ENCODE data around the gene ITM2B.
"Not testable (repeated sequence)": the region's sequence is repeated elsewhere in the genome, so short reads cannot be mapped to it uniquely, and the experiment has no call there.

Gene ITM2B

DNA sequence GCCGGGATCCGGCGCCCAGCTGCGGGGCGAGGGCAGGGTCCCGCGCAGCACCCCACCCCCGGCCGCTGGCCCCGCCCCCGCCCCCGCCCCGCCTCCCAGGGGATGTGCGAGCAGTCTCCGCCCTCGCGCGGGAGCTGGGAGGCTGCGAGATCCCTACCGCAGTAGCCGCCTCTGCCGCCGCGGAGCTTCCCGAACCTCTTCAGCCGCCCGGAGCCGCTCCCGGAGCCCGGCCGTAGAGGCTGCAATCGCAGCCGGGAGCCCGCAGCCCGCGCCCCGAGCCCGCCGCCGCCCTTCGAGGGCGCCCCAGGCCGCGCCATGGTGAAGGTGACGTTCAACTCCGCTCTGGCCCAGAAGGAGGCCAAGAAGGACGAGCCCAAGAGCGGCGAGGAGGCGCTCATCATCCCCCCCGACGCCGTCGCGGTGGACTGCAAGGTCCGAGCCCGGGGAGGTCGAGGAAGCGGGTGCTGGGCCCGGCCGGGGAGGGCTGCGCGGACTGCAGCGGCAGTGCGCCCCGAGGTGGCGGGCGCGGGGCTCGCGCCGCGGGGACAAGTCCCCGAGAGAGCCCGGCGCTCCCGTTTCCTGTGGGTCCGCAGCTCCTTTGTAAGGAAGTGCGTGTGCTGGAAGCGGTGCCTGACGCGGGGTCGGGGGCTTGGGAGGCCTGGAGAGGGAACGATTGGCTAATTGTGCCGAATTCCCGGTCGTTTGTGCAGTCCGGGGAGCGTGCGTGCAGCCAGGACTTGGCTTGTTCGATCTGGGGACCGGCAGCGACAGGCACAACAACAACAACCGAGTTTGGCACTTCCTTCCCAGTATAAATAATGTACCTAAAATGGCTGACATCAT is at the start of gene ITM2B:
Gene ITM2B (plus strand): TSS at position 161 of the 843 bp plus-strand sequence. CDS start 155 bp downstream, at position 316.
- peak; percentile 56 to 70 for DNase-seq

DNA sequence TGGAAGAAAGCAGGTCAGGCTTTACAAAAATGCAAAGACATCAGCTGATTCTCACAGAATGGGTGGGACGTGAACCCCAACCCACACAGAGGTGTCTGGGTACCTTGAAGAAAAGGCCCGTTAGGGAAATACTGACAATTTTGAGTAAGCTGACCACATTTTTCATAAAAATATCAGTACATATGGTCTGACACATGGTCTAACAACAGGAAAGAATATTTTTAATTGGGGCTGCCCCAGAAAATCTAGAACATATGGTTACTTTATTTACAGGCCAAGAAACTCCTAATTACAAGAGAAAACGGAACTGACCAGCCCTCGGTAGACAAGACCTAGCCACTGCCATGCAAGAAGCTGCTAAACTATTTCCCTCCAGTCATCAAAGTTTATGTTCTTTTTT is 48.7 kb upstream of the ITM2B start:
- DNase-seq, result no peak

DNA sequence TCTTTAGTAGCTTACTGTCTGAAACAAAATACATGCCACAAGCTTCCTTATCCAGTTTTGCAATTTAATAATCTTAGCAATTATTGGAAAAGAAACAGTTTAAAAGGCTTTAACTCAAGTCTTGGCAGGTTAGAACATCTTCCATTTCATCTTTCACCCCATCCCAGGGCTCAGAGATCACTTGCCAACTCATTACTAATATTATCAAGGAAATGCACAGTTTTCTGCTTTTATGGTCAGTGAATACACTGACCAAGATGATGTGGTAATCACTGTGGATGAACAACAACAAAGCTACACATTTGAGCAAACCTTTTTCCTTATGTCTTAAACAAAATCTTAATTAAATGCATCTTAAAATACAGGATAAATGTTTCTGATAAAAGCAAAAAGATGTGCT is 48.0 kb upstream of the ITM2B start:
- no peak for DNase-seq

DNA sequence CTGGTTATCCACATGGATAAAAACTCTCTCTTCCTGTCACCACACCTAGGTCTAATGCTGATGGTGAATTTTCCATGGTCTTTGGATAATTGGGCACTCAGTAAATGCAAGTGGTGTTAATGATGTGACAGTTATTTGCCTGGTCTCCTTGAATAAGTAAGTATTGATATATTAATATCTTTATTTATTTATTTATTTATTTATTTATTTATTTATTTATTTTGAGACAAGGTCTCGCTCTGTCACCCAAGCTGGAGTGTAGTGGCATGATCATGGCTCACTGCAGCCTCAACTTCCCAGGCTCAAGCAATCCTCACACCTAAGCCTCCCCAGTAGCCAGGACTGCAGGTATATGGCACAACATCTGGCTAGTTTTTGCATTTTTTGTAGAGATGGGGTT is 46.3 kb upstream of the ITM2B start:
- DNase-seq, result no peak

DNA sequence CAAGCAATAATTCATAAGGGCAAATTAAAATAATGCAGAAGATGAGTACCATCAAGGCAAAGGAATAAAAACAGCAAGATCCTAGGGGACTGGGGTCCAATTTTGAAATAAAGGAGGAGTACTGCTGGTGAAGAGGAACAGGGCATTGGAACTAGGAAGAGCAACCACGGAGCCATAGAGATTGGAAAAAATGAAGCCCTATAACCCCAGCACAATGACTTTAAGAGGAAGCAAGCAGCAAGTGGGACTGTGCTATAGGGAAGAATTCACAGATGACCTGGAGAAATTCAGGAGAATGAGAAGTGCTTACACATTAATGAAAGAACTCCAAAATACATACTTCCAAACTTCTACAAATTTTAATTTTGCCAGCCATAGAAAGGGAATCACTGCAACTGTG is 44.9 kb upstream of the ITM2B start:
- no peak for DNase-seq

DNA sequence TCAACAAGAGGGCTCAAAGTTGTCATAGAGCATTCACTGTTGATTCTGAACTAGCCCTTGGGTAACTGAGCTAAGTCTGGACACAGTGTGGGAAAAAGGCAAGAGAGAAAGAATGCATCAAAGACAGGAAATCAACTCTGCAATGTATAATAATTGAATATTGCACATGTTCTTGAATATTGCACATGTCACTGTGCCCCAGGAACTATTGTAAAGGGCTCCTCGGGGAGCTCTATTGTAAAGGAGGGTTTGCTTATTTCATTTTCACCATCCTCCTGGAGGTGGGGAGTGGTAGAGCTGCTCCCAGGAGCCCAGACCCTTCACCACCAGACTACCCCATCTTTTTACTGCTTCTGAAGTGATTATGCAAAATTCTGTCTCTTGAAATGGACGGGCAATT is 44.4 kb upstream of the ITM2B start:
- no peak for DNase-seq

DNA sequence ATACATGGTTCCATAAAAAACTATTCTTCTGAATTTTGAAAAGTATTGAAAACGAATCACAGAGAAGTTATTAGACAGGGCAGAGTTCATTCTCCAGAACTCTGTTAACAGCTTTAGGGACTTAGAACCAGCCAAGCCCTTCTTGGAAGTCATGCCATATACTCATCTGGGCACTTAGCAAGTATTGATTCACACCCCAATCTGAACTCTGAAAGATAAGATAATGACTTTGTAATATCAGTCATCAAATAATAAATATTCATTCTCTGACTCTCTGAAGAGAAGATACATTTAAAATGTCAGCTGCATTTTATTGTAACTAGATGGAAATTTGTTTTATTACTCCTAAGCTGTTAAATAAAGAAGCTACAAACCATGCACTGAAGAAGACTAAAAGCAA is 43.8 kb upstream of the ITM2B start:
- no peak for DNase-seq

DNA sequence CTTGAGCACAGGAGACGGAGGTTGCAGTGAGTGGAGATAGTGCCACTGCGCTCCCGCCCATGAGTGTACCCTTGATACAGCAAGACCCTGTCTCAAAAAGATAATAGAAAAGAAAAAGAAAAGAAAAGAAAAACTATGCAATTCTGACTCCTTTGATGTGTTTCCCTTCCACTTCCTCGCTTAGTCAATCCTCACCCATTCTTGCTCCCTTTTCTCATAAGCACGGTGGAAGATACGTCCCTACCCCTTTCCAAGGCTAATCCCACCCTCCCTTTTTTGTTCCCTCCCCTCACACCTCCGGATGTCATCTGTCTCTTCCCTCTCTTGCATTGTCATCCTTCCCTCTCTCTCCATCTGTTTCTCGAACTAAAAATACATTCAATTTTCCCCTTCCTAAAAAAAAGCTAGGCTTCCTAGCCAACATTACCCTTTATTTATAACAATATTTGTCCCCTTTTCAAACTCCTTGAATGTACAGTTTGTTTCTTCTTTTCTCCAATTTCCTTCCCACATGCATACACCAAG is 40.5 kb upstream of the ITM2B start:
- DNase-seq, result no peak

DNA sequence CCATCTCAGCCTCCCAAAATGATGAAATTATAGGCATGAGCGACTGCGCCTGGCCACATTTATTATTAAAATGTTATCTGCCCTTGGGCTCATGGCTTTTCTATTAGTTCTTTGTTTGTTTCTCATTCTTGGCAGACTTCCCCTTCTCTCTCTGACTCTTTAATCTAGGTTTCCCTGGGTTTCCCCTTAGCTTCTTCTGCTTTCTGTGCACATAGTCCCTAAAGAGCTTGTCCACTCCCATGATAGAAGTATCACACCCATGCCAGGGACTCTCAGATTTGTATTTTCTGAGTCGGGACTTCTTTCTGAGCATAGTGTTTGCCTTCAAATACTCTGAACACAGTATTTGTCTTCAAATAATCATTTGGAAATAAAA is 38.6 kb upstream of the ITM2B start:
- DNase-seq, result no peak

DNA sequence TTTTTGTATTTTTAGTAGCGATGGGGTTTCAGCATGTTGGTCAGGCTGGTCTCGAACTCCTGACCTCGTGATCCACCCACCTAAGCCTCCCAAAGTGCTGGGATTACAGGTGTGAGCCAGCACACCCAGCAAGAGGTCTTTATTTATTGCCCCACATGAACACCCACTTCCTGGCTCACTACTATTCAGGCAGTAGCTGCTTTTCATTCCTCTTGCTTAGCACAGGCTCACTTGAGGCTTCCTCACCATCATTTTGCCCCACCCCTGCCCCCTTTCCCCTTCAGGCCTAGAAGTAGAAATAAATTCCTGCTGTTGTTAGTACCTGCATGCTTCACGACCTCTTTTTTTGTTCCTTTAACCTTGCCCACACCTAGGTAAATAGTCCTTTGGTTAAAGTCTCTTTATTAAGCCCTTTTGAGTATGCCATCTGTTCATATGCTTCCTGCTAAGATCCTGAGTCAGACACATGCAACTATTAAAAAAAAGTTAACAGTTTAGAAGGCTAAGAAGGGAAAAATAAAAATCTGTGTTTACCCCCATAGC is 33.5 kb upstream of the ITM2B start:
- no peak for DNase-seq

DNA sequence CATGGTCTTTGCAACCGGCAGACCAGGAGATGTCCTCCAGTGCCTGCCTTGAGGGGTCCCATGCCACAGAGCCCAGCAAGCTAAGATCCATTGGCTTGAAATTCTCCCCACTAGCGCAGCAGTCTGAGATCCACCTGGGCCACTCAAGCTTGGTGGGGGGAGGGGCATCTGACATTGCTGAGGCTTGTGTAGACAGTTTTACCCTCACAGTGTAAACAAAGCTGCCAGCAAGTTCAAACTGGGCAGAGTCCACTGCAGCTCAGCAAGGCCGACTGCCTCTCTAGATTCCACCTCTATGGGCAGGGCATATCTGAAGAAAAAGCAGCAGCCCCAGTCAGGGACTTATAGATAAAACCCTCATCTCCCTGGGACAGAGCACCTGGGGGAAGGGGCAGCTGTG is 32.0 kb upstream of the ITM2B start:
- DNase-seq, result no peak

DNA sequence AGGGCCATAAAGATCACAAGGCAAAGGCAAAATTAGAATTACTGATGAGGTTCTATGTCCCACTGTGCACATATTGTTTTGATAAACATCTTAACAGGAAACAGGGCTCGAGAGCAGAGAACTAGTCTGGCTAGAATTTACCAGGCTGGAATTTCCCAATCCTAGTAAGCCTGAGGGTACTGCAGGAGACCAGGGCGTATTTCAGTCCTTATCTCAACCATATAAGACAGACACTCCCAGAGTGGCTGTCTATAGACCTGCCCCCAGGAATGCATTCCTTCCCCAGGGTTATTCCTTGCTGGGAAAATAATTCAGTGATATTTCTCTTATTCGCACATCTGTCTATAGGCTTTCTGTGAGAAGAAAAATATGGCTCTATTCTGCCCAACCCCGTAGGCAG is 25.8 kb upstream of the ITM2B start:
- DNase-seq, result not testable (repeated sequence)

DNA sequence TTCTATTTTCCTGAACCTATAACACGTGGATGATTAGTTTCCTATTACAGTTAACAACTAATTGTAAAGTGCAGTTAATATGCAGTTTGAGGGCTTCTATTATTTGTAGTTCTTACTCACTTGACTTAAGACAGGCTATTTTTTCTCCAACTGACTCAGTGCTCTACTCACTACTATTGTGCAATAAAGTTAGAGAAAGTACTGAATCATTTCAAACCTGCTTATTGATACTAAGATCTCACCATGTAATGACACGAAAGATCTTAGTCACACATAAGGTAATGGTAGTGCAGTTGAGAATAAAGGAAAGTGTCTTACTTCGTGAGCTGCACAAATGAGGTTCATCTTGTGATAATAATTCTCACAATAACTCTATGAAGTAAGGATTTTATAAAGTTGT is 22.8 kb upstream of the ITM2B start:
- DNase-seq, result no peak

DNA sequence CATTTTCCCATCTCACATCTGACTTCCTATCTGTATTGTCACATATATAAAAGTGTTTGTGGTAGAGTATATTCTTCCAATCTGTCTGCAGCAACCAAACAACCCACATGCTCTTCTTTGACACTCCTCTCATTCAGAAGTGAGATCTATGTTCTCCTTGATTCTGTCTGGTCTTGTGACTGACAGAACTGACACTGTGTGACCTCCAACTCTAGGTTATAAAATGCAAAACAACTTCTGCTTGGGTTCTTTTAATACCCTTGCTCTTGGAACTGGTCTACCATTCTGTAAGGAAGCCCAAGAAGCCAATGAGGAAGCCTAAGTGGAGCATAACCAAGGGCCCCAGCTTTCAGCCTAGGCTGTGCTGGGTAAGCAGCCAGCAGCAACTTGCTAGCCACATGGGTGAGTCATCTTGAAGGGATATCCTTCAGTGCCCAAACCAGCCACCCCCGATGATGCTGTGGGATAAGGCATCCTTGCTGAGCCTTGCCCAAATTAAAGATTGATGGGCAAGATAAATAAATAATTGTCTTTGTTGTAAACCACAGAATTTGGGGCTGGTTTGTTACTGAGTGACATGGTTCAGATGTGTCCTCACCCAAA is 18.4 kb upstream of the ITM2B start:
- DNase-seq, result no peak

DNA sequence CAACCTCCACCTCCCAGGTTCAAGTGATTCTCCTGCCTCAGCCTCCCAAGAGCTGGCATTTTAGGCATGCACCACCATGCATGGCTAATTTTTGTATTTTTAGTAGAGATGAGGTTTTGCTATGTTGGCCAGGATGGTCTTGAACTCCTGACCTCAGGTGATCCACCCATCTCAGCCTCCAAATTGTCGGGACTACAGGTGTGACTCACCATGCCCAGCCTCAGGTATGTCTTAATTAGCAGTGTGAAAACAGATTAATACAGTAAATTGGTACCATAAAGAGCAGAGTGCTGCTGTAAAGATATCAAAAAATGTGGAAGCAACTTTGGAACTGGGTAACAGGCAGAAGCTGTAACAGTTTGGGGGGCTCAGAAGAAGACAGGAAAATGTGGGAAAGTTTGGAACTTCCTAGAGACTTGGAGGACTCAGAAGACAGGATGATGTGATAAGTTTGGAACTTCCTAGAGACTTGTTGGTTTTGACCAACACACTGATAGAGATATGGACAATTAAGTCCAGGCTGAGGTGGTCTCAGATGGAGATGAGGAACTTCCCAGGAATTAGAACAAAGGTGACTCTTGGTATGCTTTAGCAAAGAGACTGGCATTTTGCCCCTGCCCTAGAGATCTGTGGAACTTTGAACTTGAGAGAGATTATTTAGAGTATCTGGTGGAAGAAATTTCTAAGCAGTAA is 17.3 kb upstream of the ITM2B start:
- DNase-seq, result not testable (repeated sequence)

DNA sequence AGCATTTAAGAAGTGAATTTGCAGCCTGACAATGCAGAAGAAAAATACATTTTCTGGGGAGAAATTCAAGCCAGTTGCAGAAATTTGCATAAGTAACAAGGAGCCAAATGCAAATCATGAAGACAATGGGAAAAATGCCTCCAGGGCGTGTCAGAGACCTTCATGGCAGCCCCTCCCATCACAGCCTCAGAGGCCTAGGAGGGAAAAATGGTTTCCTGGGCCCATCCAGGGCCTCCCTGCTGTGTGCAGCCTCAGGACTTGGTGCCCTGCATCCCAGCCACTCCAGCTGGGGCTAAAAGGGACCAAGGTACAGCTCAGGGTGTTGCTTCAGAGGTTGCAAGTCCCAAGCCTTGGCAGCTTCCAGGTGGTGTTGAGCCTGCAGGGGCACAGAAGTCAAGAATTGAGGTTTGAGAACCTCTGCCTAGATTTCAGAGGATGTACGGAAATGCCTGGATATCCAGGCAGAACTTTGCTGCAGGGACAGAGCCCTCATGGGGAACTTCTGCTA is 16.7 kb upstream of the ITM2B start:
- DNase-seq, result no peak

DNA sequence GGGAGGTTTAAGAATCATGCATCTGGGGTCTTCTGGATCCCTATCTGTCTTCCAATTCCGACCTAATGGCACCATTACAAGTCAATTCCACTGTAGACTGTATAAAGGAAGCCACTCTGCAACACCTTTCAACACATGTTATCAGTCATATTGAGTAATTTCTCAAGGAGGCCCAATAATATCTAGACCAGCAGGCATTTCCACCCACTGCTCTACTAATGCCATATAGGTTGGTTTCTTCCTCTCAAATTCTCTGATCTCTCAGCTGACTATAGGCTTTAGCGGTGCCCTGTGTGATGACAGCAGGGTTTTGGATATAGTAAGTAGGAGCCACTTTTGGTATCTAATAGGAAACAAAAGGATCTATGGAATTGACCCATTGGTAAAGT is 12.4 kb upstream of the ITM2B start:
- DNase-seq, result no peak

DNA sequence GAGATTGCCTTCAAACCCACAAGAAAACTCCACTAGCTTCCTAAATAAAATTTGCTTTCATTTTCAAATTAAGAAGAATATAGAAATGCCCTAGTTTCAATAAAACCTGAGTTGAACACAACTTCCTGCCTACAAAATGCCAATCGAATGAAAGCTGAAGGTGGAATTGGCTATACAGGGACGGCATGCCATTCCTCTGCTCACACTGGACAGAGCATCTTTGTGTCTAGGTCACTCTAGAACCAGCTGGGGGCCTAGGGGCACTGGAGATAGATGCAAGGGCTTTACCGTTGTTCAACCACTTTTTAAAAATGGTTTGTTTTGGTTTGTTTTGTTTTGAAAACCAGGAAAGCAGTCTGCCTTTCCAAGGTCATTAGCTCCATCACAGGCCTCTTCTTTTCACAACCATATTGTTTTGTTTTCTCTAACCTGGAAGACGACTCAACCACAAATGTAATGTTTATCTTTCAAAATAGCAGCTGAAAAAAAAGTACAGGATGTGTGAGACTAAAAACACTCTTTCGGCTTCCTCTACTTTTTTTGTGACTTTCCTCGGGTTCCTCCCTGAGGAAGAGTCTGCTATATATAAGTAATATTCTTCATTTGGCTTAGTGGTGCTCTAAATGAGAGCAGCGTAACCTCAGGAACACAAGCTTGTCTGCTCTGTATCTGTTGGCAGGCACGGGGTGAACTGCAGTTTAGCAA is 11.9 kb upstream of the ITM2B start:
- no peak for DNase-seq

DNA sequence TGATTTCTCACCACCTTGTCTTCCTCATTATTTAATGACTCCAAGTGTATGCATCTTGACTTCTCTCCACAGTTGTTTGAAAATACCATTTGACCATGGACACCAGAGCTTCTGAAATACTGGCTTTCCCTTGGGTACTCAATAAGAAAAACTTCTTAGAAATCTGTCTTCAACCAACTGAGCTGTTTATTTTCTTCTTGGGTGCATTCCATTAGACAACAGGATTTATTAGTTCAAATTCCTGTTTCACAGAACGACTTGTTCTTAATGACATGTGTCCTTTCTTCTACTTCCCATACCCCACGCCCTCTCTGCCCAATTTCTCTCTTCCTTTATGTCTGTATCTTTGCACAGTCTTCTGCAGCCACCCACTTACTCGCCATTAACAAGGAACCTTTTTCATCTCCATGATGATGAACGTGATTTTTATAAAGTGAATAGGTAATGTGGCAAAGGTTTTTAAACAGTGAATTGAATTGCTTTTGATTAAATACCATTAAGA is 11.3 kb upstream of the ITM2B start:
- no peak for DNase-seq

DNA sequence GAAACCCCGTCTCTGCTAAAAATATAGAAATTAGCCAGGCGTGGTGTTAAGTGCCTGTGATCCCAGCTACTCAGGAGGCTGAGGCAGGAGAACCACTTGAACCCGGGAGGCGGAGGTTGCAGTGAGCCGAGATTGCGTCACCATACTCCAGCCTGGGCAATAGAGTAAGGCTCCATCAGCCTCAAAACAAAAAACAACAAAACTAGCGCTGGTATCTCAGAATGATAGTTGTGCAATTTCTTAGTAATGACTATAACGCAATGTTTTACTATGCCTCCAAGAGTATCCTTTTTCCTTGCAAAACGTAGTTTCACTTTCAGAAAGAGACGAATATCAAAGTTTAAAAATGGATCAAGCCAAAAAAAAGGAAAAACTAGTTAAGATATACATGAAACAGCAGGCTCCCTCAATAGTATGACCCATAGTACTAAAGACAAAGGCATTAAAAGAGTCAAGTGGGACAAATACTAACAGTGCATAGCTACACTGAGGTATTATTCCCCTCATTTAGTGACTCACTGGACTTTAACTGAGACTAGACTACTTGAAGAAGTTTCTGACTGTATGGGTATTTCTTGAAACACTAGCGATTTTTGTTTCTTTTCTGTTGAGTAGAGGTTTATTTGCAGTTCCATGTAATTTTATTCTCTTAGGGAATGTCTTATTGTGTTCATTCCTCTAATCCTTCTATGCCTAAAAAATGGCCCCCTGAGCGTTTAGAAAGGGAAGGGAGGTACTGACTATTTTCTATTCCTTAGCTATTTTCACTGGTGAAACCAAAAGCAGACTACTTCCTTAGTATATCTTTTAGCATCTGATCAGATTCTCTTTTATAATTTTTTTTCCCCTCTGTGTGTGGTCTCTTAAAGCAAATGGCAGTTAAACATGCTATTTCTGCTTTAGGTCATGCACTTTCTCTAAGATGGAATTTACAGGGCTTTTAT is 10.4 kb upstream of the ITM2B start:
- no peak for DNase-seq

DNA sequence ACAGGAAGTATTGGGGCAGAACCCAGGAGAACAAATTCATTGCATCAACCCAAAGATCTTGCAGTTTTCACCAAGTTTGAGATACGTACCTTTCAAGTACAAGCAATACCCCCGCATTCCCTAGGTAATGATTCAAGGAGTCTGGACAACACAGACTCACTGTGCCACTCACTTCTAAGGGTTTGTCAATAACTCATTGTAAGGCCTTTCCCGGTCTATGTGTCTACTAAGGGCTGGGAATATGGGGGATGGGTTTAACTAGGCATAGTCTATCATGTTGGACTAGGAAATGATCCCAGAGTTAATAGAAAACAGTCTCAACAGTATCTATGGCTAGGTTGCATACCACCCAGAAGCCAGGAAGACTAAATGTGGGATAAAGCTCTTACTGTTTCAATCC is 8.3 kb upstream of the ITM2B start:
- no peak for DNase-seq
